NCI-H2196 treated with DMSO at 0.1 percent for 48 hours (cell line): ENCODE measurements around the gene TMEM174.

ENCODE experiments used
- DNase-seq: peaks from one replicate; lab custom pipeline; 2025; ENCODE audit not compliant: unreplicated experiment; lab: John Stamatoyannopoulos, UW

Gene TMEM174, protein sequence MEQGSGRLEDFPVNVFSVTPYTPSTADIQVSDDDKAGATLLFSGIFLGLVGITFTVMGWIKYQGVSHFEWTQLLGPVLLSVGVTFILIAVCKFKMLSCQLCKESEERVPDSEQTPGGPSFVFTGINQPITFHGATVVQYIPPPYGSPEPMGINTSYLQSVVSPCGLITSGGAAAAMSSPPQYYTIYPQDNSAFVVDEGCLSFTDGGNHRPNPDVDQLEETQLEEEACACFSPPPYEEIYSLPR

DNA sequence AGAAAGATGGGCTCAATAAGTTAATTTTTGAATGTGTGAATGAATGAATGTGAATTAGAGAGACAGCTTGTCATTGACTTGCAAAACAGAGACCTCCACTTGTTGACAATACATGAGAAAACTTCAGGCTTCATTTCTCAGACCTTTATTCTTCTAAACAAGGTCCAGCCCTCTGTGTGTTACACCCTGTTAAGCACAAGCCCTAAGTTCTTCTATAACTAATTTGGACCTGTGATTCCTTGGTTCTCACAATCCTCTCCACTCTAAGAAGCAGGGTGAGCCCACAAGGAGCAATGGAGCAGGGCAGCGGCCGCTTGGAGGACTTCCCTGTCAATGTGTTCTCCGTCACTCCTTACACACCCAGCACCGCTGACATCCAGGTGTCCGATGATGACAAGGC, at the start of gene TMEM174:
Gene TMEM174, plus strand, starts transcription at position 243 of the 400 bp plus-strand sequence. Its CDS starts 51 bp downstream, at position 294.
- DNase-seq, result no peak

DNA sequence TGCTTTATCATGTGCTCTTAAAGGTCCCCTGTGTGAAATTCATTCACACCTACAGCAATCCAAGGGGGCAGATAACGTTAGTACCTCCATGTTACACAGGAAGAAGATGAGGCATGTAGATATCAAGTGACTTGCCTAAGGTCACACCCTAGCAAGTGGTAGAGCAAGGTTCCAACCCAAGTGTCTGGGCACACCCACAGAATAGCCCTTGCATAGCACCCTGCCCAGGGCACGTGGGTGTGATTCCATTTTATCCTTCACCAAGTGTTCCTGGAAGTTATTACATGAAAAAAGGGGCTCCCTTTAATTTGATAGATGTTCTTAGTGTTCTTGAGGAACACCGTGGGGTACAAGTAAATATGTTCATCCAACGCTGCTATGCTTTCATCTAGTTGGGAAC, 47.7 kb upstream of the TMEM174 start:
- DNase-seq, result no peak

- DNase-seq, result no peak
Measured at GRCh38 chr5:73126381-73126780, 46.6 kb upstream of the TMEM174 start.

- DNase-seq, result no peak
Measured at GRCh38 chr5:73126957-73127356, 46.0 kb upstream of the TMEM174 start.

DNA sequence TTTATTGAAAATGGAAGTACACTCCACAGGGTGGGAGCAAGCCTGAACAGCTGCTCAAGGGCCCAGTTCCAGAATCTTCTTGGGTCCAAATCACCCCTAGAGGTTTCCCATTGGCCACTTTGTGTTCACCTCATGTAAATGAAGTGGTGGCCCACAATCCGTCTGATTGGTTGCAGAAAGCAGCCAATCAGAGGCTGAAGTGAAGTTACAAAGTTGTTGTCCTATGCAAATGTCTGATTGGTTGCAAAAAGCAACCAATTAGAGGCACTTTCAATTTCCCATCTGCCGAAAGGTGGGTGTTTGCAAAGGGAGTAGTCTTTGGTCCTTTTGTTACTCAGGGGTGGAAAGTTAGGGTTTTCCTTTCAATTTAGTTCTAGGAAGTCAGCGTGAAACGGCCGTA, 43.9 kb upstream of the TMEM174 start:
- no peak for DNase-seq

DNA sequence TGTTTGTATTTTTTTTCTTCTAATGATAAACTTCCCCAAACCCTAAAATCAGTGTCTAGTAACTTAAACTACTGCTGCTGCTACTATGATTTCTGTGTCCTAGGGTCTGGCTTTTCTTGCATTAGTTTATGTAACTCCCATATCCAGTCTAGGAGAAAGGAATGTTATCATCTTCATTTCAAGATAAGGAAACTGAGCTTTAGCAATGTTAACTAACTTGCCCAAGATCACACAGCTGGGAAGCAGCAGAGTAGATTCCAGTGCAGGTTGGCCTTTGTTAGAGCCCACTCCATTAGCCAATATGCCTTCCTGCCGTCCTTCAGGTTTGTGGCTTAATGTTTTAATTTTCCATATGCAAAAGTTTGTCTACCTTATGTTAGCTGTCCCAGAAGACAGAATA, 42.2 kb upstream of the TMEM174 start:
- DNase-seq, result no peak

- no peak for DNase-seq
Measured at GRCh38 chr5:73131711-73132425, 41.1 kb upstream of the TMEM174 start.

DNA sequence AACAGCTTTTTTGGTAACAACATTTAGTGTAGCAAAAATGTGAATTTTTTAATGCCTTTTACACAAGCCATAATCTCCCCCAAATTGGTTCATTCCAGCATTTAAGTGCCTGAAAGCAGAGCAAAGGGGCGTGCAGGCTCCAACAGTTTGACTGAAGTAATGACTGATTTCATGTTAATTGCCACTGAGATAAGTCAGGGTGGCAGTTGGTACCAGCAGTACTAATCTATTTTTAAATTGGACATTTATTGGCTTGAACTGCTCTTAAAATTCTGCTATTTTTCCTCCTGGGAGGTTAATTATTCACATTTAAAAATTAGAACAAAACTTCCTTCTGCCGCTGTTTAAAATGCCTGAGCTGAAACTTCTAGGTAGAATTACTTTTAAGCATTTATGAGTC, 40.2 kb upstream of the TMEM174 start:
- no peak for DNase-seq

- DNase-seq, result no peak
Measured at GRCh38 chr5:73135021-73135420, 38.0 kb upstream of the TMEM174 start.

DNA sequence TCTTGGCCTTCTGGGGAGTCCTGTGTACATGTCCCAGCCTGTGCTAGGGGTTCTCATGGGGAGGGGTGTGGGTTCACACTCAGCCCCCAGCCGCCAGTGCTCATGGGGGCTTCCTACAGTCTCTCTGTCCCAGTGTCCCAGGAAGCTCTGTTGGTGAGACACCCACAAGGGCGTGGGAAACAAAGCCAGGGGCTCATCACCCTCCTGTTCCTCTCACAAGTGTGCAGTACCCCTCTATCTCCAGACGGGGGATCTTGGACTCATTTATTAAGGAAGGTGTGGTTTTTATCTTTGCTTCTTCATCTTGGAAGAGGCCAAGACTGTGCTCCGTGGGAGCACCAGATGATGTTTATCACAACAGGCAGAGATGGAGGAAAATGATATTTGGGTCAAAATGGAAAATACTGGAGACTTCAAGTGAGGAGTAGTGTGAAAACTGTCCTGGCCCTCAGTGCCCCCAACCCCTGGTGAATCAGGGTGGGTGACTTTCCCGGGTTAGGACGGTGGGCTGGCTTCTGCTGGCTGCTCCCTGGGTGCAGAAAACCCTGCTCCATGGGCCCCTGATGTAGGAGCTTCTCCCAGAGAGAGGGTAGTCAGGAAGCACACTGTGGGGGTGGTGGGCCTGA, 37.5 kb upstream of the TMEM174 start:
- DNase-seq, result no peak

- DNase-seq, result no peak
Measured at GRCh38 chr5:73136055-73136562, 36.9 kb upstream of the TMEM174 start.

- DNase-seq, result no peak
Measured at GRCh38 chr5:73137563-73138530, 35.1 kb upstream of the TMEM174 start.

DNA sequence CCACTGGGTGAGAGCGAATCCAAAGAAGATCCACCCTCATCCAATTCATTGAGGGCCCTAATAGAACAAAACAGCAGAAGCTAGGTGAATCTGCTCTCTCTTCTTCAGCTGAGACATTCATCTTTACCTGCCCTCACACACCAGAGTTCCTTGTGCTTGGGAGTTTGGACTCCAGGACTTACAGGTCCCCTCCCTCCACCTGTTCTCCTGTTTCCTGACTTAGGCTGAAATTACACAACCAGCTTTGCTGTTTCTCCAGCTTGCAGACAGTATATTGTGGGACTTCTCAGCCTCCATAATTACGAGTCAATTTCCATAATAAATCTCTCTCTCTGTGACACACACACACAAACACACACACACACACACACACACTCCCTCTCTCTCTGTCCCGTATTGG, 33.5 kb upstream of the TMEM174 start:
- DNase-seq, result no peak

DNA sequence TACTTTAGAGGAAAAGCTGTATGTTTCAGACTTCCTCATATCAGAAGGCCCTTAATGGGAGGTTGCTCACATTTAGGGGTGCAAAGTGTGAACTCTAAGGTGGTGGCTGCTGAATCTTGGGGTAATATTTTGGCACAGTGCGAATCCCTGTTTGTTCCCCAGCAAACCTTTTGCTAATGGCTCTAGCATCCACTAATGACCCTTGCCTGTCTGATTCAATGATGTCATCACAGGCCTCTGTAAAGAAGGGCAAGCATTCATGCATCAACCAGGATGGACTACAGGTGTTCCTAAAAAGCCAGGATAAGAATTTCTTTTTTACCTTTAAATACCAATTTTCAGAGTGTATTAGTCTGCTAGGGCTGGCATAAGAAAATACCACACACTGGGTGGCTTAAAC, 32.2 kb upstream of the TMEM174 start:
- DNase-seq, result no peak

DNA sequence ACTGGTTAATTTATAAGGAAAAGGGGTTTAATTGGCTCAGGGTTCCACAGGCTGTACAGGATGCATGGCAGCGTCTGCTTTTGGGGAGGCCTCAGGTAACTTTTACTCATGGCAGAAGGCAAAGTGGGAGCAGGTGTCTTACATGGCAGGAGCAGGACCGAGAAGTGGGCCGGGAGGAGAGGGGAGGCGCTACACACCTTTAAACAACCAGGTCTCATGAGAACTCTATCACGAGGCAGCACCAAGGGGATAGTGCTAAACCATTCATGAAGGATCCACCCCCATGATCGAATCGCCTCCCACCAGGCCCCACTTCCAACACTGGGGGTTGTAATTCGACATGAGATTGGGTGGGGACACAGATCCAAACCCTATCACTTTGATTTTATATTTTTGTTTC, 31.0 kb upstream of the TMEM174 start:
- DNase-seq, result no peak

DNA sequence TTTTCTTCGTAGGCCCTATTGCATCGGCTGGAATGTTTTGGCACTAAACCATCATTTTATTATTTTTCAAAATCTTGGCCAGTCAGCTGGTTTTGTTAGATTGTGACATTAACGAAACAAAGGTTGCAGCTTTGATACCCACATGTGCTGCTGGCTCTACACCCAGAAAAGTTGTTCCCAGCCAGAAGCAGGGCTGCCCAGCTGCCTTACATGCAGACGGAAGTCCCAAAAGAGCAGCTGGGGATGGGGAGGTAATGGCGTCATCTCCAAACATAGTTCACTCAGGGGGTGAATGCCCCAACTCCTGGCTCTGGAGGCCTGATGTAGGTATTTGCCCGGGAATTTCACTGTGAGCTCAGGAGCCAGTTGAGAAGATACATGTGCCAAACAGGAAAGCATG, 29.3 kb upstream of the TMEM174 start:
- no peak for DNase-seq

DNA sequence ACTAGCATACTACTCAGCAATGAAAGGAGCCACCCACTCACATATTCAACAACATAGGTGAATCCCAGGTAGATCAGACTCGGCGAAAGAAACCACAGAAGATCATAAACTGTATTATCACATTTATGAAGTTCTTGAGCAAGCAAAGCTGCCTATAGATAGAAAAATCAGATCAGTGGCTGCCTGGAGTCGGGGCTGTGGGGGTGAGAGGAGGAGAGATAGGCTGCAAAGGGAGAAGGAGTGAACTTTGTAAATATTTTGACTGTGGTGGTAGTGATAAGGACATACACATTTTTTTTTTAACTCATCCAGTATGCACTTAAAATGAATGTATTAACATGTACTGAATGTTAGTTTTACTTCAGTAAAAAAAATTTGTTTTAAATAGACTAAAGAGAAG, 23.5 kb upstream of the TMEM174 start:
- DNase-seq, result no peak

- no peak for DNase-seq
Measured at GRCh38 chr5:73150876-73151275, 22.1 kb upstream of the TMEM174 start.

- DNase-seq, result no peak
Measured at GRCh38 chr5:73151766-73152410, 21.1 kb upstream of the TMEM174 start.
